GM12878 (cell line): ENCODE measurements around the gene CC2D1A. TPM values are rescaled to one million over a fixed set of nuclear protein-coding genes. Genes with fewer than 3 reads are reported as not detected.

Experiments used
- ATAC-seq: fragments of 200-7000 bp; cut with Tn5 transposase; 3 replicates; pipeline ENCODE4 v1.9.1; 2020; ENCODE audit warnings: mild to moderate bottlenecking, moderate library complexity
- BruUV-seq: library from RNA; stranded (reverse); fragments of 400-500 nt; replicated peaks from 2 replicates; lab custom pipeline; 2021; lab: Mats Ljungman, UMichigan
- CTCF ChIA-PET: fragments of 300-600 bp; sonication (Branson Sonifier 250); formaldehyde crosslinking; extraction: SDS; loops from one replicate; lab custom pipeline; 2021; ENCODE audit warnings: inconsistent platforms; lab: Yijun Ruan, JAX
- POLR2A ChIA-PET: fragments of 350-600 bp; formaldehyde crosslinking; extraction: SDS; loops from one replicate; lab custom pipeline; 2021; ENCODE audit warnings: inconsistent platforms; lab: Charles Lee
- RAD21 ChIA-PET: fragments of 300-600 bp; sonication (Branson Sonifier 250); formaldehyde crosslinking; loops from one replicate; lab custom pipeline; 2023; ENCODE audit warnings: antibody characterized with exemption; ENCODE audit not compliant: unreplicated experiment; lab: Charles Lee
- SMC1A ChIA-PET: fragments of 300-600 bp; sonication (Branson Sonifier 250); formaldehyde crosslinking; loops from one replicate; lab custom pipeline; 2023; ENCODE audit not compliant: unreplicated experiment, uncharacterized antibody; lab: Charles Lee
- DNase-seq: peaks from one replicate; pipeline ENCODE4 v3.0.0-alpha.2; 2011; ENCODE audit warnings: low read depth, low spot score
- FAIRE-seq: peaks from 3 replicates; lab custom pipeline; 2011; peaks lifted over from hg19 to GRCh38; lab: Jason Lieb, UNC
- H2AFZ ChIP-seq: 2 replicates; pipeline ENCODE4 v1.6.0; 2011; ENCODE audit warnings: low read depth, low read length, control low read depth; ENCODE audit not compliant: control insufficient read depth
- H3K27ac ChIP-seq: 2 replicates; pipeline ENCODE4 v1.5.1; 2011; ENCODE audit warnings: control low read depth; ENCODE audit not compliant: control insufficient read depth, insufficient read depth
- H3K27me3 ChIP-seq, 2 experiments: replicated peaks in 1 of 2; 2 replicates each; pipeline versions ENCODE4 v1.6.0 to v1.6.1; 2011; ENCODE audit warnings: low read length in 1 of 2; ENCODE audit not compliant: control insufficient read depth in 2 of 2, insufficient read depth in 2 of 2
- H3K36me3 ChIP-seq, 2 experiments: 2 replicates each; pipeline ENCODE4 v1.5.1; 2011; ENCODE audit warnings: low read length in 1 of 2; ENCODE audit not compliant: control insufficient read depth in 2 of 2, insufficient read depth in 2 of 2
- H3K4me1 ChIP-seq: 2 replicates; pipeline ENCODE4 v1.6.1; 2011; ENCODE audit warnings: mild to moderate bottlenecking, low read length, moderate library complexity, mixed read lengths; ENCODE audit not compliant: control insufficient read depth, insufficient read depth
- H3K4me2 ChIP-seq: 2 replicates; pipeline ENCODE4 v1.6.0; 2011; ENCODE audit warnings: control low read depth; ENCODE audit not compliant: control insufficient read depth, insufficient read depth
- H3K4me3 ChIP-seq: fragments of 200-600 bp; sonication (generic); 2 replicates; pipeline ENCODE4 v1.5.1; 2016
- H3K79me2 ChIP-seq: 2 replicates; pipeline ENCODE4 v1.6.0; 2011; ENCODE audit warnings: low read length; ENCODE audit not compliant: control insufficient read depth, insufficient read depth
- H3K9ac ChIP-seq: 2 replicates; pipeline ENCODE4 v1.8.0; 2011; ENCODE audit warnings: low read length, control low read depth, mixed read lengths; ENCODE audit not compliant: control insufficient read depth, insufficient read depth
- H3K9me3 ChIP-seq: replicated peaks from 3 replicates; pipeline ENCODE4 v1.5.1; 2011; ENCODE audit warnings: mild to moderate bottlenecking, low read length; ENCODE audit not compliant: control insufficient read depth, insufficient read depth
- H4K20me1 ChIP-seq: 2 replicates; pipeline ENCODE4 v1.6.0; 2011; ENCODE audit not compliant: control insufficient read depth, insufficient read depth
- CEBPB ChIP-seq, 2 experiments: fragments of 150-350 bp in 1 of 2; IDR thresholded peaks; 2 replicates each; pipeline ENCODE4 v1.6.1; 2012 to 2014; ENCODE audit warnings: low read depth in 2 of 2, low read length in 2 of 2, borderline replicate concordance in 1 of 2, inconsistent platforms in 1 of 2
- FOXM1 ChIP-seq: IDR thresholded peaks from 2 replicates; pipeline ENCODE4 v1.6.1; 2012; ENCODE audit warnings: low read depth, mild to moderate bottlenecking, inconsistent platforms, low read length, moderate library complexity
- HDAC6 ChIP-seq: fragments of 200-600 bp; sonication (generic); IDR thresholded peaks from one replicate; pipeline ENCODE4 v1.8.0; 2017; ENCODE audit warnings: antibody characterized with exemption; ENCODE audit not compliant: unreplicated experiment
- RELB ChIP-seq: fragments of 450-650 bp; IDR thresholded peaks from 2 replicates; pipeline ENCODE4 v1.6.1; 2017; ENCODE audit warnings: low read depth, mild to moderate bottlenecking, moderate library complexity
- TAF1 ChIP-seq: IDR thresholded peaks from 2 replicates; pipeline ENCODE4 v1.6.1; 2011; ENCODE audit warnings: mild to moderate bottlenecking, low read depth, low read length, borderline replicate concordance
- ZBED1 ChIP-seq: IDR thresholded peaks from 2 replicates; pipeline ENCODE4 v1.6.1; 2016; ENCODE audit warnings: borderline replicate concordance
- ZNF384 ChIP-seq: IDR thresholded peaks from 2 replicates; pipeline ENCODE4 v1.6.1; 2012; ENCODE audit warnings: low read depth, mild to moderate bottlenecking, low read length, improper control_type of control experiment, borderline replicate concordance
- WGBS: methylation state at CpG from one replicate; pipeline ENCODE4 v1.1.6; 2016; ENCODE audit warnings: low lambda C conversion rate; ENCODE audit not compliant: insufficient replicate concordance, insufficient coverage; ENCODE audit errors: missing lambda C conversion rate; 5-methylcytosine and 5-hydroxymethylcytosine counted together
- in situ Hi-C: fragments of 300-500 bp; cut with MboI; formaldehyde crosslinking; loops from 9 replicates; pipeline ENCODE4 v1.14.3; 2018; ENCODE audit warnings: mixed read lengths
- intact Hi-C: fragments of 100-400 bp; cut with micrococcal nuclease; formaldehyde crosslinking; loops from one replicate; pipeline ENCODE4 v1.14.2; 2022; ENCODE audit not compliant: unreplicated experiment
- polyA plus RNA-seq, 11 experiments: library from polyadenylated mRNA; depleted of rRNA in 4 of 11; unstranded in 6 of 11; stranded (reverse) in 5 of 11; fragments of >200 nt; fragmentation: Nextera tagmentation in 4 of 11; fragmentation: Illumina TruSeq in 1 of 11; extraction: Ambion mirVana in 4 of 11; extraction: Trizol in 1 of 11; gene quantifications; 1 replicate in 1 of 11; 2 replicates in 10 of 11; pipeline versions ENCODE4 v1.2.1 to v1.2.3, GENCODE V29; 2011 to 2016; ENCODE audit warnings: inconsistent platforms in 2 of 11, missing spikeins in 2 of 11, low read depth in 1 of 11
- total RNA-seq, 4 experiments: library from RNA; depleted of rRNA in 3 of 4; stranded (reverse); fragments of >200 nt in 3 of 4; fragmentation: Illumina TruSeq in 1 of 4; extraction: Trizol in 1 of 4; gene quantifications; 2 replicates each; pipeline versions ENCODE4 v1.2.1 to v1.2.3, GENCODE V29; 2013 to 2021
- TF ChIP-seq, protein P1 (sequence below): IDR thresholded peaks from 2 replicates; pipeline ENCODE4 v1.6.1; 2012; ENCODE audit warnings: improper control_type of control experiment, low read depth, low read length; ENCODE audit not compliant: insufficient replicate concordance
- TF ChIP-seq, protein P2 (sequence below): IDR thresholded peaks from 2 replicates; pipeline ENCODE4 v1.6.1; 2012; ENCODE audit warnings: mild to moderate bottlenecking, low read depth, low read length

Gene CC2D1A
- total and polyA plus RNA-seq, 10 of the 15 experiments (the other 5 are each of a cell fraction or from before 2014, with no cell fraction given): 0.13 to 36.1 (median 16.1) TPM

GRCh38 chr19:13888281-13888680, 17.7 kb upstream of the CC2D1A start:
- no TSS peak for BruUV-seq
- ChIA-PET RAD21 (no interaction called here), POLR2A (interaction anchor here (0.7 kb wide), 4 partner anchors 25 to 725 kb away, joined by 3 to 4 read pairs (median 3); no protein-coding TSS in a partner anchor), SMC1A (interaction anchor here (1.1 kb wide), 1 partner anchor 172 kb away, joined by 4 read pairs; no protein-coding TSS in a partner anchor), CTCF (interaction anchor here (1.3 kb wide), 1 partner anchor 171 kb away, joined by 4 read pairs; no protein-coding TSS in a partner anchor)
- no peaks in the 10 kb centered on the region for H3K9me3 ChIP-seq
- no peak for TF ChIP-seq FOXM1
- no peak for TF ChIP-seq HDAC6
- no peak for TF ChIP-seq TAF1
- no peak for TF ChIP-seq CEBPB (IDR thresholded peaks at IDR 0.05; ENCODE audit: borderline replicate concordance in 1 of 2, low read depth in 2 of 2, low read length in 2 of 2)
- TF ChIP-seq ZBED1: no peak
- TF ChIP-seq, protein P1, sequence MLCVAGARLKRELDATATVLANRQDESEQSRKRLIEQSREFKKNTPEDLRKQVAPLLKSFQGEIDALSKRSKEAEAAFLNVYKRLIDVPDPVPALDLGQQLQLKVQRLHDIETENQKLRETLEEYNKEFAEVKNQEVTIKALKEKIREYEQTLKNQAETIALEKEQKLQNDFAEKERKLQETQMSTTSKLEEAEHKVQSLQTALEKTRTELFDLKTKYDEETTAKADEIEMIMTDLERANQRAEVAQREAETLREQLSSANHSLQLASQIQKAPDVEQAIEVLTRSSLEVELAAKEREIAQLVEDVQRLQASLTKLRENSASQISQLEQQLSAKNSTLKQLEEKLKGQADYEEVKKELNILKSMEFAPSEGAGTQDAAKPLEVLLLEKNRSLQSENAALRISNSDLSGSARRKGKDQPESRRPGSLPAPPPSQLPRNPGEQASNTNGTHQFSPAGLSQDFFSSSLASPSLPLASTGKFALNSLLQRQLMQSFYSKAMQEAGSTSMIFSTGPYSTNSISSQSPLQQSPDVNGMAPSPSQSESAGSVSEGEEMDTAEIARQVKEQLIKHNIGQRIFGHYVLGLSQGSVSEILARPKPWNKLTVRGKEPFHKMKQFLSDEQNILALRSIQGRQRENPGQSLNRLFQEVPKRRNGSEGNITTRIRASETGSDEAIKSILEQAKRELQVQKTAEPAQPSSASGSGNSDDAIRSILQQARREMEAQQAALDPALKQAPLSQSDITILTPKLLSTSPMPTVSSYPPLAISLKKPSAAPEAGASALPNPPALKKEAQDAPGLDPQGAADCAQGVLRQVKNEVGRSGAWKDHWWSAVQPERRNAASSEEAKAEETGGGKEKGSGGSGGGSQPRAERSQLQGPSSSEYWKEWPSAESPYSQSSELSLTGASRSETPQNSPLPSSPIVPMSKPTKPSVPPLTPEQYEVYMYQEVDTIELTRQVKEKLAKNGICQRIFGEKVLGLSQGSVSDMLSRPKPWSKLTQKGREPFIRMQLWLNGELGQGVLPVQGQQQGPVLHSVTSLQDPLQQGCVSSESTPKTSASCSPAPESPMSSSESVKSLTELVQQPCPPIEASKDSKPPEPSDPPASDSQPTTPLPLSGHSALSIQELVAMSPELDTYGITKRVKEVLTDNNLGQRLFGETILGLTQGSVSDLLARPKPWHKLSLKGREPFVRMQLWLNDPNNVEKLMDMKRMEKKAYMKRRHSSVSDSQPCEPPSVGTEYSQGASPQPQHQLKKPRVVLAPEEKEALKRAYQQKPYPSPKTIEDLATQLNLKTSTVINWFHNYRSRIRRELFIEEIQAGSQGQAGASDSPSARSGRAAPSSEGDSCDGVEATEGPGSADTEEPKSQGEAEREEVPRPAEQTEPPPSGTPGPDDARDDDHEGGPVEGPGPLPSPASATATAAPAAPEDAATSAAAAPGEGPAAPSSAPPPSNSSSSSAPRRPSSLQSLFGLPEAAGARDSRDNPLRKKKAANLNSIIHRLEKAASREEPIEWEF: no peak
- no peak for TF ChIP-seq ZNF384
- TF ChIP-seq, protein P2, sequence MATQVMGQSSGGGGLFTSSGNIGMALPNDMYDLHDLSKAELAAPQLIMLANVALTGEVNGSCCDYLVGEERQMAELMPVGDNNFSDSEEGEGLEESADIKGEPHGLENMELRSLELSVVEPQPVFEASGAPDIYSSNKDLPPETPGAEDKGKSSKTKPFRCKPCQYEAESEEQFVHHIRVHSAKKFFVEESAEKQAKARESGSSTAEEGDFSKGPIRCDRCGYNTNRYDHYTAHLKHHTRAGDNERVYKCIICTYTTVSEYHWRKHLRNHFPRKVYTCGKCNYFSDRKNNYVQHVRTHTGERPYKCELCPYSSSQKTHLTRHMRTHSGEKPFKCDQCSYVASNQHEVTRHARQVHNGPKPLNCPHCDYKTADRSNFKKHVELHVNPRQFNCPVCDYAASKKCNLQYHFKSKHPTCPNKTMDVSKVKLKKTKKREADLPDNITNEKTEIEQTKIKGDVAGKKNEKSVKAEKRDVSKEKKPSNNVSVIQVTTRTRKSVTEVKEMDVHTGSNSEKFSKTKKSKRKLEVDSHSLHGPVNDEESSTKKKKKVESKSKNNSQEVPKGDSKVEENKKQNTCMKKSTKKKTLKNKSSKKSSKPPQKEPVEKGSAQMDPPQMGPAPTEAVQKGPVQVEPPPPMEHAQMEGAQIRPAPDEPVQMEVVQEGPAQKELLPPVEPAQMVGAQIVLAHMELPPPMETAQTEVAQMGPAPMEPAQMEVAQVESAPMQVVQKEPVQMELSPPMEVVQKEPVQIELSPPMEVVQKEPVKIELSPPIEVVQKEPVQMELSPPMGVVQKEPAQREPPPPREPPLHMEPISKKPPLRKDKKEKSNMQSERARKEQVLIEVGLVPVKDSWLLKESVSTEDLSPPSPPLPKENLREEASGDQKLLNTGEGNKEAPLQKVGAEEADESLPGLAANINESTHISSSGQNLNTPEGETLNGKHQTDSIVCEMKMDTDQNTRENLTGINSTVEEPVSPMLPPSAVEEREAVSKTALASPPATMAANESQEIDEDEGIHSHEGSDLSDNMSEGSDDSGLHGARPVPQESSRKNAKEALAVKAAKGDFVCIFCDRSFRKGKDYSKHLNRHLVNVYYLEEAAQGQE: no peak
- no peak for TF ChIP-seq RELB
- 44% methylated on average over 16 of the region's 16 CpGs for WGBS
- no peaks in the 10 kb centered on the region for H4K20me1 ChIP-seq
- no peaks in the 10 kb centered on the region for H3K79me2 ChIP-seq
- no peaks in the 10 kb centered on the region for H3K27me3 ChIP-seq
- intact Hi-C loops (no loop called here), in situ Hi-C loops (loop anchor here (25.0 kb wide), 1 partner anchor 449 kb away; no protein-coding TSS in a partner anchor)
- H3K4me3 ChIP-seq: no peak overlapping the region
- H3K9ac ChIP-seq: no peak overlapping the region
- DNase-seq (no peak), FAIRE-seq (no peak), ATAC-seq (no peak)
- no peak overlapping the region for H3K4me2 ChIP-seq
- H2AFZ ChIP-seq: no peak overlapping the region
- H3K27ac ChIP-seq: no peak overlapping the region
- no peaks in the 10 kb centered on the region for H3K36me3 ChIP-seq
- no peaks in the 10 kb centered on the region for H3K4me1 ChIP-seq
